Panc1 (cell line): ENCODE results near the gene CPNE9. TPM values are rescaled to one million over a fixed set of nuclear protein-coding genes. Genes with fewer than 3 reads are reported as not detected.

ENCODE experiments used
- ATAC-seq: fragments of 200-7000 bp; cut with Tn5 transposase; 2 replicates; pipeline ENCODE4 v1.9.1; 2020; ENCODE audit warnings: mild to moderate bottlenecking, moderate library complexity
- Bru-seq: library from RNA; stranded (reverse); fragments of 400-500 nt; gene quantifications from one replicate; lab custom pipeline; 2021; lab: Mats Ljungman, UMichigan
- BruChase-seq, 2 experiments: library from RNA; stranded (reverse); fragments of 400-500 nt; gene quantifications; one replicate each; lab custom pipeline; 2021; lab: Mats Ljungman, UMichigan
- BruUV-seq: library from RNA; stranded (reverse); fragments of 400-500 nt; replicated peaks from 2 replicates; lab custom pipeline; 2021; lab: Mats Ljungman, UMichigan
- CTCF ChIA-PET: fragments of 300-600 bp; sonication (Branson Sonifier 250); formaldehyde crosslinking; loops from one replicate; lab custom pipeline; 2022; ENCODE audit warnings: antibody characterized with exemption; lab: Charles Lee
- POLR2A ChIA-PET: fragments of 300-600 bp; sonication (Branson Sonifier 250); formaldehyde crosslinking; loops from one replicate; lab custom pipeline; 2022; ENCODE audit warnings: antibody characterized with exemption; lab: Charles Lee
- DNase-seq: peaks from one replicate; pipeline ENCODE4 v3.0.0-alpha.2; 2010; ENCODE audit warnings: low read depth, low spot score
- H3K27ac ChIP-seq: 2 replicates; pipeline ENCODE4 v1.5.1; 2011; ENCODE audit warnings: mild to moderate bottlenecking, low read length, inconsistent platforms
- H3K27me3 ChIP-seq: fragments of 200-500 bp; sonication (Bioruptor generic); 2 replicates; pipeline ENCODE4 v1.6.0; 2014; ENCODE audit warnings: low read length, inconsistent platforms; ENCODE audit not compliant: control insufficient read depth, insufficient read depth
- H3K36me3 ChIP-seq: fragments of 200-500 bp; sonication (Bioruptor generic); 2 replicates; pipeline ENCODE4 v1.5.1; 2014; ENCODE audit warnings: inconsistent platforms, mild to moderate bottlenecking, low read length, moderate library complexity; ENCODE audit not compliant: control insufficient read depth, insufficient read depth
- H3K4me1 ChIP-seq: 2 replicates; pipeline ENCODE4 v1.5.1; 2011; ENCODE audit warnings: inconsistent platforms, mild to moderate bottlenecking, low read length, moderate library complexity; ENCODE audit not compliant: control insufficient read depth, insufficient read depth
- H3K4me3 ChIP-seq, 2 experiments: 2 replicates each; pipeline ENCODE4 v1.5.1; 2011 to 2012; ENCODE audit warnings: low read depth in 2 of 2, low read length in 2 of 2, mild to moderate bottlenecking in 2 of 2, inconsistent platforms in 1 of 2, moderate library complexity in 1 of 2
- H3K9me3 ChIP-seq: fragments of 200-500 bp; sonication (Bioruptor generic); 2 replicates; pipeline ENCODE4 v1.5.1; 2014; ENCODE audit warnings: low read depth, mild to moderate bottlenecking, inconsistent platforms, low read length, moderate library complexity; ENCODE audit not compliant: control insufficient read depth, insufficient read depth
- POLR2AphosphoS5 ChIP-seq: IDR thresholded peaks from 2 replicates; pipeline ENCODE4 v1.6.1; 2012; ENCODE audit warnings: mild to moderate bottlenecking, low read depth, low read length, moderate library complexity
- SIN3A ChIP-seq: IDR thresholded peaks from 2 replicates; pipeline ENCODE4 v1.6.1; 2012; ENCODE audit warnings: low read depth, mild to moderate bottlenecking, low read length, moderate library complexity, borderline replicate concordance; ENCODE audit not compliant: insufficient read depth
- TCF7L2 ChIP-seq: IDR thresholded peaks from 2 replicates; pipeline ENCODE4 v1.6.1; 2011; ENCODE audit warnings: mild to moderate bottlenecking, low read depth, low read length, inconsistent platforms
- in situ Hi-C: cut with HindIII; loops from 2 replicates; pipeline ENCODE4 v1.10.0; 2016; ENCODE audit warnings: low sequenced_read_pairs, low pct_unique_long_range_greater_than_20kb
- intact Hi-C: fragments of 100-400 bp; cut with micrococcal nuclease; formaldehyde crosslinking; loops from one replicate; pipeline ENCODE4 v1.10.0; 2022; ENCODE audit not compliant: unreplicated experiment
- long read RNA-seq: library from polyadenylated mRNA; unstranded; transcript quantifications from one replicate; pipeline ENCODE4 v2.0.0, GENCODE V29; 2021; ENCODE audit not compliant: unreplicated experiment
- polyA plus RNA-seq: library from polyadenylated mRNA; unstranded; fragments of >200 nt; gene quantifications from one replicate; pipeline ENCODE4 v1.2.1, GENCODE V29; 2012; ENCODE audit warnings: missing spikeins; ENCODE audit not compliant: insufficient read length
- total RNA-seq: library from RNA; stranded (reverse); gene quantifications from one replicate; pipeline ENCODE4 v1.2.1, GENCODE V29; 2021; ENCODE audit not compliant: unreplicated experiment
- TF ChIP-seq, protein P1 (sequence below): fragments of 450-650 bp; IDR thresholded peaks from 2 replicates; pipeline ENCODE4 v1.5.1; 2017; ENCODE audit warnings: mild to moderate bottlenecking
- TF ChIP-seq, protein P2 (sequence below), 2 experiments: IDR thresholded peaks; 2 replicates each; pipeline ENCODE4 v1.6.1; 2011 to 2012; ENCODE audit warnings: low read depth in 2 of 2, control low read depth in 1 of 2, low read length in 1 of 2, mild to moderate bottlenecking in 1 of 2, moderate library complexity in 1 of 2; ENCODE audit not compliant: insufficient read depth in 1 of 2

The CPNE9 gene
- total RNA-seq (0.13 TPM), Bru-seq, nascent RNA (percentile 12 among the genes with signal in this experiment), BruChase-seq, experiment 1, labeled RNA remaining after a 2-hour chase (percentile 21 among the genes with signal in this experiment), BruChase-seq, experiment 2, labeled RNA remaining after a 6-hour chase (percentile 7 among the genes with signal in this experiment)
- polyA plus RNA-seq: not detected
- long read RNA-seq: 0 reads

- no peaks in the 10 kb centered on the region for H3K9me3 ChIP-seq
- DNase-seq: no peak
Observed at GRCh38 chr3:9703736-9704346, at the start of gene CPNE9. Gene CPNE9 (plus strand): TSS chr3:9703833. CDS start chr3:9703997, 164 bp downstream.

DNA sequence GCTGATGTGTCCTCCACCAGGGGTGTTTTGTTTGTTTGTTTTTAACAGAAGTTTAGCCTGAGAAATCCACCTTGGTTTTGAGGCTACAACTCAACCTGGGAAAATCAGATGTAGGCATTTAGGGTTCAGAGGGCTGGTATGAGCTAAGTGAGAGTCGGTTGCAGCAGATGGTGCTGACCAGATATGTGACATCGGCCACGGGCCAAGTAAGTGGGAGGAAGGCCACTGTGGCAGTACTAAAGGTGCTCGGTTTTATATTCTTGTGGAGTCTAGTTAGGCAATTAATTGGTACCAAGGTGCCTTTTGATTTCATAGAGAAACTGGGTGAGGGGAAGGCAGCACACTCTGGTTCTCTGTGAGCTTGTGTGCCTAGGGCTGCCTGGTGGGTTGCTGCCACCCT lies 43.8 kb upstream of the CPNE9 start:
- TF ChIP-seq, protein P1, sequence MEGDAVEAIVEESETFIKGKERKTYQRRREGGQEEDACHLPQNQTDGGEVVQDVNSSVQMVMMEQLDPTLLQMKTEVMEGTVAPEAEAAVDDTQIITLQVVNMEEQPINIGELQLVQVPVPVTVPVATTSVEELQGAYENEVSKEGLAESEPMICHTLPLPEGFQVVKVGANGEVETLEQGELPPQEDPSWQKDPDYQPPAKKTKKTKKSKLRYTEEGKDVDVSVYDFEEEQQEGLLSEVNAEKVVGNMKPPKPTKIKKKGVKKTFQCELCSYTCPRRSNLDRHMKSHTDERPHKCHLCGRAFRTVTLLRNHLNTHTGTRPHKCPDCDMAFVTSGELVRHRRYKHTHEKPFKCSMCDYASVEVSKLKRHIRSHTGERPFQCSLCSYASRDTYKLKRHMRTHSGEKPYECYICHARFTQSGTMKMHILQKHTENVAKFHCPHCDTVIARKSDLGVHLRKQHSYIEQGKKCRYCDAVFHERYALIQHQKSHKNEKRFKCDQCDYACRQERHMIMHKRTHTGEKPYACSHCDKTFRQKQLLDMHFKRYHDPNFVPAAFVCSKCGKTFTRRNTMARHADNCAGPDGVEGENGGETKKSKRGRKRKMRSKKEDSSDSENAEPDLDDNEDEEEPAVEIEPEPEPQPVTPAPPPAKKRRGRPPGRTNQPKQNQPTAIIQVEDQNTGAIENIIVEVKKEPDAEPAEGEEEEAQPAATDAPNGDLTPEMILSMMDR: no peak
- TF ChIP-seq TCF7L2 (no peak), POLR2AphosphoS5 (no peak), SIN3A (no peak)
- TF ChIP-seq, protein P2, sequence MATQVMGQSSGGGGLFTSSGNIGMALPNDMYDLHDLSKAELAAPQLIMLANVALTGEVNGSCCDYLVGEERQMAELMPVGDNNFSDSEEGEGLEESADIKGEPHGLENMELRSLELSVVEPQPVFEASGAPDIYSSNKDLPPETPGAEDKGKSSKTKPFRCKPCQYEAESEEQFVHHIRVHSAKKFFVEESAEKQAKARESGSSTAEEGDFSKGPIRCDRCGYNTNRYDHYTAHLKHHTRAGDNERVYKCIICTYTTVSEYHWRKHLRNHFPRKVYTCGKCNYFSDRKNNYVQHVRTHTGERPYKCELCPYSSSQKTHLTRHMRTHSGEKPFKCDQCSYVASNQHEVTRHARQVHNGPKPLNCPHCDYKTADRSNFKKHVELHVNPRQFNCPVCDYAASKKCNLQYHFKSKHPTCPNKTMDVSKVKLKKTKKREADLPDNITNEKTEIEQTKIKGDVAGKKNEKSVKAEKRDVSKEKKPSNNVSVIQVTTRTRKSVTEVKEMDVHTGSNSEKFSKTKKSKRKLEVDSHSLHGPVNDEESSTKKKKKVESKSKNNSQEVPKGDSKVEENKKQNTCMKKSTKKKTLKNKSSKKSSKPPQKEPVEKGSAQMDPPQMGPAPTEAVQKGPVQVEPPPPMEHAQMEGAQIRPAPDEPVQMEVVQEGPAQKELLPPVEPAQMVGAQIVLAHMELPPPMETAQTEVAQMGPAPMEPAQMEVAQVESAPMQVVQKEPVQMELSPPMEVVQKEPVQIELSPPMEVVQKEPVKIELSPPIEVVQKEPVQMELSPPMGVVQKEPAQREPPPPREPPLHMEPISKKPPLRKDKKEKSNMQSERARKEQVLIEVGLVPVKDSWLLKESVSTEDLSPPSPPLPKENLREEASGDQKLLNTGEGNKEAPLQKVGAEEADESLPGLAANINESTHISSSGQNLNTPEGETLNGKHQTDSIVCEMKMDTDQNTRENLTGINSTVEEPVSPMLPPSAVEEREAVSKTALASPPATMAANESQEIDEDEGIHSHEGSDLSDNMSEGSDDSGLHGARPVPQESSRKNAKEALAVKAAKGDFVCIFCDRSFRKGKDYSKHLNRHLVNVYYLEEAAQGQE (IDR thresholded peaks at IDR 0.05; ENCODE audit: insufficient read depth in 1 of 2, low read depth in 2 of 2, low read length in 1 of 2): no peak
- DNase-seq: no peak
- POLR2A ChIA-PET: no interaction called here
- Histone ChIP-seq H3K4me3 (no peak overlapping the region), H3K27me3 (no peaks in the 10 kb centered on the region), H3K9me3 (no peaks in the 10 kb centered on the region), H3K4me1 (no peaks in the 10 kb centered on the region), H3K27ac (no peak overlapping the region), H3K36me3 (no peaks in the 10 kb centered on the region; the same call in 1 of the 2 replicates)
- intact Hi-C loops (no loop called here), in situ Hi-C loops (no loop called here)
- BruUV-seq: no TSS peak
- no peak for ATAC-seq
- CTCF ChIA-PET: no interaction called here

More at GRCh38 chr3:9703736-9704346, at the start of gene CPNE9:
- POLR2A ChIA-PET: no interaction called here
- BruUV-seq: no TSS peak
- TF ChIP-seq TCF7L2: no peak
- TF ChIP-seq SIN3A: no peak
- TF ChIP-seq, protein P1: no peak
- TF ChIP-seq, protein P2 (IDR thresholded peaks at IDR 0.05; ENCODE audit: insufficient read depth in 1 of 2, low read depth in 2 of 2, low read length in 1 of 2): no peak
- no peak for TF ChIP-seq POLR2AphosphoS5
- no peaks in the 10 kb centered on the region for H3K4me1 ChIP-seq
- no peaks in the 10 kb centered on the region for H3K27me3 ChIP-seq
- peak within 1 kb of the TSS; percentile 29 to 46 for H3K4me3 ChIP-seq
- no peaks in the 10 kb centered on the region for H3K36me3 ChIP-seq
- in situ Hi-C loops: no loop called here
- CTCF ChIA-PET: no interaction called here
- peak; percentile 68 for ATAC-seq
- H3K27ac ChIP-seq: no peak within 1 kb of the TSS
- intact Hi-C loops: no loop called here
